ENCODE results near the gene CFAP68.
"Not testable (repeated sequence)": the region's sequence is repeated elsewhere in the genome, so short reads cannot be mapped to it uniquely, and the experiment has no call there.

CFAP68 gene

GRCh38 chr11:111918390-111919256, 39.3 kb downstream of the CFAP68 start, which contains the start of gene C11orf52:
Gene C11orf52, plus strand, starts transcription at chr11:111918913. Its CDS starts 60 bp downstream, at chr11:111918973.
- DNase-seq = peak; percentile 94

- DNase-seq = no peak
Observed at GRCh38 chr11:111920908-111921307, 41.6 kb downstream of the CFAP68 start.

GRCh38 chr11:111921541-111922230, 42.3 kb downstream of the CFAP68 start:
- no peak for DNase-seq

- DNase-seq = no peak
Observed at GRCh38 chr11:111922803-111923202, 43.5 kb downstream of the CFAP68 start.

GRCh38 chr11:111923351-111923788, 44.0 kb downstream of the CFAP68 start:
- no peak for DNase-seq

GRCh38 chr11:111923951-111924350, 44.6 kb downstream of the CFAP68 start:
- no peak for DNase-seq

GRCh38 chr11:111925953-111926352, 46.6 kb downstream of the CFAP68 start:
- DNase-seq = no peak

GRCh38 chr11:111926505-111927391, 47.4 kb downstream of the CFAP68 start:
- peak; percentile 99 for DNase-seq

- peak; percentile 62 for DNase-seq
Observed at GRCh38 chr11:111930472-111930871, 51.1 kb downstream of the CFAP68 start.

GRCh38 chr11:111932611-111932950, 53.2 kb downstream of the CFAP68 start:
- DNase-seq = no peak

GRCh38 chr11:111933176-111933575, 53.8 kb downstream of the CFAP68 start:
- DNase-seq = not testable (repeated sequence)

- DNase-seq = no peak
Observed at GRCh38 chr11:111933872-111934271, 54.5 kb downstream of the CFAP68 start.

- DNase-seq = no peak
Observed at GRCh38 chr11:111934306-111934705, 55.0 kb downstream of the CFAP68 start.
